ENCODE results near the gene C12orf42.

C12orf42 gene

DNA sequence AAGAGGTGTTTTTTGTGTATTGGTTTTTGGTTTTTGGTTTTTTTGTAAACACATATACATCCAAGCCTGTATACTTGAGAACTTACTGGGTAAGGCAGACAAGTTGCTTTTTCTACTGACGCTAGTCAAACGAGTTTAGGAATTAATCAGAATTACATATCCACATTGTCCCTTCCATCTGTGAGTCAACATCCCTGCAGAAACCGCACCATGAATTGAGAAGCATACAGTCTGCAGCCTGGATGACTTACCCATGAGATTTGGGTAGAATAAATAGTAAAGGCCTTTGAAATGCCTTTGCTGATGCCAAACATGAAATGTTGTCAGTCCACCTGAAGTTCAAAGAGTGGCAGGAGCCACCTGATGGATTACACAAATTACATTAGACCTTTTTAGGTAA is 21.4 kb upstream of the C12orf42 start:
- Histone ChIP-seq H3K9me3 (ENCODE audit: control insufficient read depth, low read length) (no peaks in the 10 kb centered on the region), H3K4me3 (ENCODE audit: low read length) (no peak overlapping the region), H3K27me3 (replicated peaks; ENCODE audit: control insufficient read depth, insufficient read depth, low read length) (peaks cover 3% of the 10 kb centered on the region), H3K4me1 (ENCODE audit: control insufficient read depth, insufficient read depth, low read length) (no peaks in the 10 kb centered on the region), H3K36me3 (ENCODE audit: control insufficient read depth, insufficient read depth, low read length, severe bottlenecking) (no peaks in the 10 kb centered on the region), H3K9ac (ENCODE audit: low read length) (no peak overlapping the region)
- no peak for DNase-seq (ENCODE audit: low read depth)

DNA sequence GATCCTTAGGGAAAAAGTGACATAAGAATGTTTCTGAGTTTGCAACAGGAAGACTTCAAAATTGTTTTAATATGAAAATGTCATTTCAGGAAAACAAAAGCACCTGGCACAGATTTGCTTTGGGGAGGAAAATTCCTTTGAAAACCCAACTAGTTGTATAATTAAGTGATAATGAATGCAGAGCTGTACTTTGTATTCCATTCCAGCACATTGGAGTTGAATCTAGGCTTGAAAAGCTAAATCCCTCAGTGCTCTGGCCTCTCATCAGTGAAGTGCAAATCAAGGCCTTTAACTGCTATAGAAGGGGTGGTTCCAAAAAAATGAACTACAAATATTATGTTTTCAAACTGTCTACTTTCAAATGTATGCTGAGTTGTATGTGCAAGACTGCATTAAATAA is 19.6 kb upstream of the C12orf42 start:
- no peak overlapping the region for H3K9ac ChIP-seq (ENCODE audit: low read length)
- no peaks in the 10 kb centered on the region for H3K9me3 ChIP-seq (ENCODE audit: control insufficient read depth, low read length)
- peaks cover 4% of the 10 kb centered on the region for H3K27me3 ChIP-seq (replicated peaks; ENCODE audit: control insufficient read depth, insufficient read depth, low read length)
- H3K4me3 ChIP-seq (ENCODE audit: low read length): no peak overlapping the region
- no peak for DNase-seq (ENCODE audit: low read depth)
- H3K36me3 ChIP-seq (ENCODE audit: control insufficient read depth, insufficient read depth, low read length, severe bottlenecking): no peaks in the 10 kb centered on the region
- H3K4me1 ChIP-seq (ENCODE audit: control insufficient read depth, insufficient read depth, low read length): no peaks in the 10 kb centered on the region

DNA sequence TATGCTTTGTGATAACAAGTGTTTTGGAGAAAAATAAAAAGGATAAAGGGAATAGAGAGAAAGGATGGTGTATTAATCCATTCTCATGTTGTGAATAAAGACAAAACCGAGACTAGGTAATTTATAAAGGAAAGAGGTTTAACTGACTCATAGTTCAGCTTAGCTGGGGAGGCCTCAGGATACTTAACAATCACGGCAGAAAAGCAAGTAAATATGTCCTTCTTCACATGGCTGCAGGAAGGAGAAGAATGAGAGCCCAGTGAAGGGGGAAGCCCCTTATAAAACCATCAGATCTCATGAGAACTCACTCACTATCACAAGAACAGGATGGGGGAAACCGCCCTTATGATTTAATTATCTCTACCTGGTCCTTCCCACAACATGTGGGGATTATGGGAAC is 18.1 kb upstream of the C12orf42 start:
- H3K36me3 ChIP-seq (ENCODE audit: control insufficient read depth, insufficient read depth, low read length, severe bottlenecking): no peaks in the 10 kb centered on the region
- no peak overlapping the region for H3K9ac ChIP-seq (ENCODE audit: low read length)
- H3K4me1 ChIP-seq (ENCODE audit: control insufficient read depth, insufficient read depth, low read length): no peaks in the 10 kb centered on the region
- no peaks in the 10 kb centered on the region for H3K9me3 ChIP-seq (ENCODE audit: control insufficient read depth, low read length)
- no peak overlapping the region for H3K4me3 ChIP-seq (ENCODE audit: low read length)
- no peak for DNase-seq (ENCODE audit: low read depth)
- peaks cover 4% of the 10 kb centered on the region for H3K27me3 ChIP-seq (replicated peaks; ENCODE audit: control insufficient read depth, insufficient read depth, low read length)

DNA sequence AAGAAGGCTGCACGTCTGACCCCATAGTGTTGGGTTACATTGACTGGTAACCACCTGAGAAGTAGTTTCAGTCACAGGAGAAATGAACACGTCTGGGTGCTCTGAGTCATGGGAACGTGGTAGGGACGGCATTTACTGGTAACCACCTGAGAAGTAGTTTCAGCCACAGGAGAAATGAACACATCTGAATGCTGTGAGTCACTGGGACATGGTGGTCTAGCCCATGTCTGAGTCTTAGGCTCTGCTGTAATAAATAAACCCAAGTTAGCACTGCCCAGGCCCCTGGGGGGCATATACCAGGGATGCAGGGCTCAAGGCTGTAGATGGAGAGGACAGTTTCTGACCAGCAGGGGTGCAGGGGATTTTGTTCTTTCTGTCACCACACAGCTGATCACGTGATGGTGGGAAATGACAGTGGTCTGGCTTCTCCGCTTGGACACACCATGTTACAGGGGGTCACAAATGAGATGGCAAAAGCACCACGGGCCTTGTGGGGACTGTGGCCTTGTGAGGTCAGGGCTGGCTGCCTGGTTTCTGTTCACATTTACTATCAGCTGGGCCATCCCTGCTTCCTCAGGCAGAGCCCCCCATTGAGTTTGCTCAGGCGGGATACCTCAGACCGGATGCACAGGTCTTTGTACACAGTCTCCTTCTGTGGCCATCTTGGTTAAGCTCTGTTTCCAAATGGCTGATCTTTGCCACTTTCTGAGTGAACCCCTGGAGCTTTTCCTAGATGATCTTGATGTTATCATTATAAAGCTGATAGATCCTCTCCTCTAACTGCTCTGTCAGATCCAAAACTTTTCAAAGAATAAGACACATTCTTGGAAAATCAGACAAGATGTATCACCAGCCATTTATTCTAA is 9.8 kb upstream of the C12orf42 start:
- peaks cover 3% of the 10 kb centered on the region for H3K27me3 ChIP-seq (replicated peaks; ENCODE audit: control insufficient read depth, insufficient read depth, low read length)
- no peaks in the 10 kb centered on the region for H3K9me3 ChIP-seq (ENCODE audit: control insufficient read depth, low read length)
- H3K4me3 ChIP-seq (ENCODE audit: low read length): no peak overlapping the region
- no peak overlapping the region for H3K9ac ChIP-seq (ENCODE audit: low read length)
- no peaks in the 10 kb centered on the region for H3K4me1 ChIP-seq (ENCODE audit: control insufficient read depth, insufficient read depth, low read length)
- DNase-seq (ENCODE audit: low read depth): no peak
- no peaks in the 10 kb centered on the region for H3K36me3 ChIP-seq (ENCODE audit: control insufficient read depth, insufficient read depth, low read length, severe bottlenecking)

DNA sequence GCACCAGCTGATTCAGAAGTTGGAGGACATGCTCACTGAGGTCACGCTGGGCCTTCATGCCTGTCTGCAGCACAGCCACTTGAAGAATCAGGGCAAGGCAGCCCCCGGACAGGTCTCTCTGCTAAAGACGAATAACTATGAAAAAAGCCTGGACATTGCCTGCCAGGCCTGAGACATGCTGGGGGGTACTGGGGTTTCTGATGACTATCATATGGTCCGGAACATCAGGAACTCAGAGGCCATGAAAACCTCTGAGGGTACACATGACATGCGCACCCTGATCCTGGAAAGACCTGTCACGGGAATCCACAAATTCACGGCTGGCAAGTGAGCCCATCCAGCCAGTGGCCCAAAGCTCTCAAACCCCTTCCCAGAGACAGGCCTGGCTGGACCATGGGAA is 8.8 kb upstream of the C12orf42 start:
- DNase-seq (ENCODE audit: low read depth): no peak
- peaks cover 1% of the 10 kb centered on the region for H3K4me1 ChIP-seq (ENCODE audit: control insufficient read depth, insufficient read depth, low read length)
- H3K27me3 ChIP-seq (replicated peaks; ENCODE audit: control insufficient read depth, insufficient read depth, low read length): peaks cover 3% of the 10 kb centered on the region
- H3K9ac ChIP-seq (ENCODE audit: low read length): no peak overlapping the region
- H3K9me3 ChIP-seq (ENCODE audit: control insufficient read depth, low read length): no peaks in the 10 kb centered on the region
- no peak overlapping the region for H3K4me3 ChIP-seq (ENCODE audit: low read length)
- no peaks in the 10 kb centered on the region for H3K36me3 ChIP-seq (ENCODE audit: control insufficient read depth, insufficient read depth, low read length, severe bottlenecking)

DNA sequence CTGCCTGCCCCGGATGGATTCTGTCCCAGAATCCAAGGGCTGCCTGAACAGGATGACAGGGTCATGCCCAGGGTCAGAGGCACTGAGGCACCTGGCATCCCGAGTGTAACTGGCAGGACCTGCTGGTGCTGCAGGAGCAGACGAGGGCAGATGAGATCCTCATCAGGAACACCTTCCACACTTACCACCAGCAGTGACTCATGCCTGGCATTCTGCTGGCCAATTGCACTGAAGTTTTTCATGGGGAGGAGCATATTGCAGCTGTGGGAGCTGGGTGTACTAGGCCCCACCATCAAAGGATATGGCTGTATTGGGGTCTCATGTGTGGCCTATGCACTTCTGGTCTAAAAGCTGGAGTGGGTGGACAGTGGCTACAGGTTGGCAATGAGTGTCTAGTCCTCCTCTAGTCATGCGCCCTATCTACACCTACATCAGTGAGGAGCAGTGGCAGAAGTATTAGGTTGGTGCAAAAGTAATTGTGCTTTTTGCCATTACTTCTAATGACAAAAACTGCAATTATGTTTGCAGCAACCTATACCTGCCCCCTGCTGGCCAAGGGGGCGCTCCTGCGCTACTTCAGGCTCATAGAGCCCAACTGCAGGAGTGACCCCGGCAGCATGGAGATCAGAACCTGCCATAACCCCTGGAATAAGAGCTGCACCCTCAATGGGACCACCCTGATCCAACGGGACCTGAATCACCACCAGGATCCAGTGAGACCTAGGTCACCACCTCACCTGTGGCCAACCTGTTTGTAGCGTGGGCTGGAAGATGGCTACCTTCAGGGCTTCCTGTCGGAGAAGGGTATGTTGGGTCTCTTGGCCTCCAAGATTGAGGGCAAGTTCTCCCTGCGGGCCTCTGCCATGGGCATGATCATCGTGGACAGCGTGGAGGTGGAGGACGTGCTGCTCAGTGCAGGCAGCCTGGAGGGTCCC is 8.0 kb upstream of the C12orf42 start:
- H3K9me3 ChIP-seq (ENCODE audit: control insufficient read depth, low read length): no peaks in the 10 kb centered on the region
- DNase-seq (ENCODE audit: low read depth): no peak
- H3K4me3 ChIP-seq (ENCODE audit: low read length): no peak overlapping the region
- H3K27me3 ChIP-seq (replicated peaks; ENCODE audit: control insufficient read depth, insufficient read depth, low read length): peaks cover 3% of the 10 kb centered on the region
- H3K4me1 ChIP-seq (ENCODE audit: control insufficient read depth, insufficient read depth, low read length): peaks cover 5% of the 10 kb centered on the region
- H3K36me3 ChIP-seq (ENCODE audit: control insufficient read depth, insufficient read depth, low read length, severe bottlenecking): no peaks in the 10 kb centered on the region
- no peak overlapping the region for H3K9ac ChIP-seq (ENCODE audit: low read length)

DNA sequence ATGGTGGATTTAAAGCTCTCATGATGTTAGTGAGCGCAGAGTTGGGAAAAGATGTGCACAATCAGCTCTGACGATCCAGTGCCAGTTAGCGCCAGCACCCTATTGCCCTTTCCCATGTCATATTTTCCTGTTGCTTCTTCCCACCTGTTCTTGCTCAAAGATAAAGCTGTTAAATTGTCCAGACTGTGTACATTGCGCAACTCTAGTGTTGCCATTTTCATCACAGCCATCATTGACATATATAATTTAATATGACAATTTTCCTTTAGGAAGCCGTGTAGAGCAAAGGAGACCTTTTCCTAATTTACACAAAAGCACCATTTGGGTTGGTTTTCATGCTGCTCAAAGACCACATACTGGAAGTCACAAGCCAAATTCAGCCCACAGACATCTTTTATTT is 5.7 kb upstream of the C12orf42 start:
- Histone ChIP-seq H3K36me3 (ENCODE audit: control insufficient read depth, insufficient read depth, low read length, severe bottlenecking) (no peaks in the 10 kb centered on the region), H3K9ac (ENCODE audit: low read length) (no peak overlapping the region), H3K4me3 (ENCODE audit: low read length) (no peak overlapping the region), H3K9me3 (ENCODE audit: control insufficient read depth, low read length) (no peaks in the 10 kb centered on the region), H3K27me3 (replicated peaks; ENCODE audit: control insufficient read depth, insufficient read depth, low read length) (peaks cover 11% of the 10 kb centered on the region), H3K4me1 (ENCODE audit: control insufficient read depth, insufficient read depth, low read length) (peaks cover 5% of the 10 kb centered on the region)
- DNase-seq (ENCODE audit: low read depth): no peak

DNA sequence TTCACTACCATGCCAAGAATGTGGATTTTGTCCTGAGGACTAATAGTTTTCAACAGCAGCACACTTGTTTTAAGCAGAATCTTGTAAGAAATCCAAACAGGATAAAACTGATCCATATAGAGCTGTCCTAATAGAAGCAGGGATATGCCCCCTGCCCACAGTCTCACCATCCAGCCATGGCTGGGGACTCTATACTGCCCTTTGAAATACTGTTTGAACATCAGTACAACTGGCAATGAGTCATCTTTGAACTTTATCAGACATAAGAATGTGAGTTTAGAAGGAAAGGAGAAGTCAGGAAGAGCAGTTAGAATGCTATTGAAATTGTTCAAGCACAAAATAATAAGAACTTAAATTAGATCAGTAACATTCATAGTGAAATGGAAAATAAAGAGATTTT is 3.8 kb upstream of the C12orf42 start:
- Histone ChIP-seq H3K36me3 (ENCODE audit: control insufficient read depth, insufficient read depth, low read length, severe bottlenecking) (no peaks in the 10 kb centered on the region), H3K27me3 (replicated peaks; ENCODE audit: control insufficient read depth, insufficient read depth, low read length) (peaks cover 24% of the 10 kb centered on the region), H3K9me3 (ENCODE audit: control insufficient read depth, low read length) (no peaks in the 10 kb centered on the region), H3K9ac (ENCODE audit: low read length) (no peak overlapping the region), H3K4me3 (ENCODE audit: low read length) (no peak overlapping the region), H3K4me1 (ENCODE audit: control insufficient read depth, insufficient read depth, low read length) (peaks cover 10% of the 10 kb centered on the region)
- no peak for DNase-seq (ENCODE audit: low read depth)

DNA sequence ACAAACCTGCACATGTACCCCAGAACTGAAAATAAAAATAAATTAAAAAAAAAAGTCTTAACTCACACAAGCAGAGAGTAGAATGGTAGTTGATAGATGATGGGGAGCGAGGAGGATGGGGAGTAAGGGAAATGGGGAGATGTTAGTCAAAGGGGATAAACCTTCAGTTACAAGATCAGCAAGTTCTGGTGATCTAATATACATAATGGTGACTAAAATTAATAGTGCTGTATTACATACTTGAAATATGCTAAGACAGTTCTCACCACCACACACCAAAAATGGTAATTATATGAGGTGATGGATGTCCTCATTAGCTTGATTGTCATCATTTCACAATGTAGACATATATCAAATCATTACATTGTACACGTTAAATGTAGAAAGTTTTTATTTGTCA is 3.2 kb upstream of the C12orf42 start:
- Histone ChIP-seq H3K9me3 (ENCODE audit: control insufficient read depth, low read length) (no peaks in the 10 kb centered on the region), H3K36me3 (ENCODE audit: control insufficient read depth, insufficient read depth, low read length, severe bottlenecking) (no peaks in the 10 kb centered on the region), H3K4me3 (ENCODE audit: low read length) (no peak overlapping the region), H3K9ac (ENCODE audit: low read length) (no peak overlapping the region), H3K27me3 (replicated peaks; ENCODE audit: control insufficient read depth, insufficient read depth, low read length) (peaks cover 29% of the 10 kb centered on the region), H3K4me1 (ENCODE audit: control insufficient read depth, insufficient read depth, low read length) (peaks cover 10% of the 10 kb centered on the region)
- DNase-seq (ENCODE audit: low read depth): no peak

DNA sequence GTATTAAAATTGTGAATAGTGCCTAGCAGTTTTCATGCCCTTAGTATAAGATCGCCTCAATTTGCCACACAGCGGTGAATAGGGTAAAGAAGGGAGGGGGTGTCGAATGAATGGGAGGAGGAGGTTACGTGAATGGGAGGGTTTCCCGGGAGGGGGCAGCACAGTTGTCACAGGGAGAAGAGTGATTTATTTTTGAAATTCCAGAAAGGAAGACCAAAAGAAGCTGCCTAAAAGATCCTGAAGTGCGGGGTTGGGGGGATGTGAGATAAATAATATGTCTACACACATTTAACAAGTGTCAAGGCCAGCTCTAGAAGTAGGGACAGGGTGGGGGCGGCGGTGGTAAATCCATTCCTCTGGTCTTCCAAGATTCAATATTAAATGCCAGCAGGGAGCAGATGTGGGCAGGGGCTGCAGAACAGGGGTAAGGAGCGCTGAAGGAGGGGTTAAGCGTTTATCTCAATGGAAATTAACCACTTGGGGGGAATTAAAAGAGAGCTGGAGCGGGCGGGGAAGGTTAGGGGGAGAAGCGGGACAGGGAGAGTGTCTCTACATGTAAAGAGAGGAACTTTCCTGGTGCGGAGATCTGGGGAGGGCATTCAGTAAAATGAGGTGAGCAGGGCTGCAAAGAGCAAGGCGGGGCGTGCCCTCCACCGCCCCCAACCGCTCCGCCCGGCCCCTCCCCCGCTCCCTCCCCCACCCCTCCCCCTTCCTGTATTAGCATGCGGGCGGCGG is 867 bp downstream of the C12orf42 start:
- Histone ChIP-seq H3K27me3 (replicated peaks; ENCODE audit: control insufficient read depth, insufficient read depth, low read length) (peaks cover 40% of the 10 kb centered on the region), H3K4me1 (ENCODE audit: control insufficient read depth, insufficient read depth, low read length) (peaks cover 10% of the 10 kb centered on the region), H3K36me3 (ENCODE audit: control insufficient read depth, insufficient read depth, low read length, severe bottlenecking) (no peaks in the 10 kb centered on the region), H3K9me3 (ENCODE audit: control insufficient read depth, low read length) (no peaks in the 10 kb centered on the region), H3K9ac (ENCODE audit: low read length) (no peak overlapping the region), H3K4me3 (ENCODE audit: low read length) (no peak overlapping the region)
- no peak for DNase-seq (ENCODE audit: low read depth)

All from adipocyte (in vitro differentiated cells).